Mesendoderm (in vitro differentiated cells): Measurements from ENCODE around the gene MICU1.

Experiments
- DNase-seq: peaks from one replicate; pipeline ENCODE4 v3.0.0; 2013
- H2AK5ac ChIP-seq: 2 replicates; pipeline ENCODE4 v1.6.1; 2013; ENCODE audit warnings: low read length, inconsistent platforms
- H2BK120ac ChIP-seq: 2 replicates; pipeline ENCODE4 v1.6.1; 2013; ENCODE audit warnings: low read depth, mild to moderate bottlenecking, low read length, moderate library complexity, mixed read lengths
- H2BK15ac ChIP-seq: replicated peaks from 2 replicates; pipeline ENCODE4 v1.6.1; 2013; ENCODE audit warnings: low read depth, mild to moderate bottlenecking, moderate library complexity
- H2BK5ac ChIP-seq: 2 replicates; pipeline ENCODE4 v1.6.1; 2013; ENCODE audit warnings: low read length, inconsistent platforms
- H3K18ac ChIP-seq: 2 replicates; pipeline ENCODE4 v1.6.1; 2013; ENCODE audit warnings: mild to moderate bottlenecking, low read length, mixed read lengths
- H3K23ac ChIP-seq: one replicate; pipeline ENCODE4 v1.6.1; 2013; ENCODE audit warnings: low read length
- H3K27ac ChIP-seq: 2 replicates; pipeline ENCODE4 v1.5.1; 2013; ENCODE audit warnings: low read depth, mild to moderate bottlenecking, inconsistent platforms, low read length, moderate library complexity
- H3K27me3 ChIP-seq: 2 replicates; pipeline ENCODE4 v1.6.1; 2013; ENCODE audit warnings: low read length, control low read depth, mild to moderate bottlenecking, inconsistent platforms; ENCODE audit not compliant: insufficient read depth, poor library complexity
- H3K36me3 ChIP-seq: 2 replicates; pipeline ENCODE4 v1.6.1; 2013; ENCODE audit warnings: low read length, inconsistent platforms; ENCODE audit not compliant: control insufficient read depth, insufficient read depth
- H3K4ac ChIP-seq: one replicate; pipeline ENCODE4 v1.6.1; 2013; ENCODE audit warnings: low read depth, mild to moderate bottlenecking, low read length, moderate library complexity
- H3K4me1 ChIP-seq: 2 replicates; pipeline ENCODE4 v1.6.1; 2013; ENCODE audit warnings: low read depth, low read length, inconsistent platforms; ENCODE audit not compliant: control insufficient read depth
- H3K4me2 ChIP-seq: 2 replicates; pipeline ENCODE4 v1.6.1; 2013; ENCODE audit warnings: low read length
- H3K4me3 ChIP-seq: 2 replicates; pipeline ENCODE4 v1.5.1; 2013; ENCODE audit warnings: mild to moderate bottlenecking, low read length
- H3K56ac ChIP-seq: one replicate; pipeline ENCODE4 v1.6.1; 2013; ENCODE audit warnings: low read length
- H3K79me1 ChIP-seq: 2 replicates; pipeline ENCODE4 v1.6.1; 2013; ENCODE audit warnings: low read length, inconsistent platforms
- H3K79me2 ChIP-seq: 2 replicates; pipeline ENCODE4 v1.6.1; 2013; ENCODE audit warnings: mild to moderate bottlenecking, low read length; ENCODE audit not compliant: control insufficient read depth, insufficient read depth
- H3K9ac ChIP-seq: 2 replicates; pipeline ENCODE4 v1.6.1; 2013; ENCODE audit warnings: low read length, inconsistent platforms
- H4K5ac ChIP-seq: one replicate; pipeline ENCODE4 v1.6.1; 2013; ENCODE audit warnings: low read length
- H4K8ac ChIP-seq: one replicate; pipeline ENCODE4 v1.6.1; 2013; ENCODE audit warnings: low read depth, mild to moderate bottlenecking, control low read depth, low read length, moderate library complexity
- WGBS: extraction: QIAGEN DNeasy Blood & Tissue Kit; methylation state at CpG from one replicate; pipeline ENCODE4 v1.1.7; 2013; ENCODE audit warnings: low lambda C conversion rate, missing lambda C conversion rate; ENCODE audit not compliant: insufficient coverage; ENCODE audit errors: extremely low coverage; 5-methylcytosine and 5-hydroxymethylcytosine counted together

Gene MICU1

DNA sequence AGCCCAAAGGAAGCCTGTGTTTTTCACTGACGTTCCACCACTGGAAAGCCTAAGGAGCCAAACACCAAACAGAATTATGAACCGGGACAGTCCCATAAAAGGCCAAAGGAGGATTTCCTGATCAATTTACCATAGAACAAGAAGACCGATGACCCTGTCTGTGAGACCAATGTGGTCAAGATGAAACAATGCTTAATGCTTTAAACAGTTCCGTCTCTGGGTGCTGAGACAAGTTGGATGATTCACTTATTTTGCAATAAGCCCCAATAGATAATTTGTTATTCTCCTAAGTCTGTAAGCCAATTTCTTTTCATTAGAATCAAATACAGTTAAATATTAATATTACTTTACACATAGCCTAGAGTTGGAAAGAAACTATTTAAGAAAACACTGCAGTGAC lies 134.9 kb downstream of the MICU1 start:
- H2BK15ac ChIP-seq: no peak overlapping the region
- no peak overlapping the region for H3K4me2 ChIP-seq
- no peaks in the 10 kb centered on the region for H3K79me1 ChIP-seq
- no peak overlapping the region for H3K9ac ChIP-seq
- no peak overlapping the region for H3K27ac ChIP-seq
- H2BK5ac ChIP-seq: no peak overlapping the region
- no peak overlapping the region for H3K4me3 ChIP-seq
- WGBS: no CpG with 5 or more reads among the region's 4 CpGs
- H4K5ac ChIP-seq: no peak overlapping the region
- H3K23ac ChIP-seq: no peak overlapping the region
- H2AK5ac ChIP-seq: no peak overlapping the region
- no peaks in the 10 kb centered on the region for H3K27me3 ChIP-seq
- H3K4me1 ChIP-seq: no peaks in the 10 kb centered on the region
- no peak for DNase-seq
- H2BK120ac ChIP-seq: no peak overlapping the region
- H3K56ac ChIP-seq: no peak overlapping the region
- H3K4ac ChIP-seq: no peak overlapping the region
- H4K8ac ChIP-seq: no peak overlapping the region
- H3K36me3 ChIP-seq: no peaks in the 10 kb centered on the region
- H3K18ac ChIP-seq: no peak overlapping the region
- H3K79me2 ChIP-seq: no peaks in the 10 kb centered on the region

DNA sequence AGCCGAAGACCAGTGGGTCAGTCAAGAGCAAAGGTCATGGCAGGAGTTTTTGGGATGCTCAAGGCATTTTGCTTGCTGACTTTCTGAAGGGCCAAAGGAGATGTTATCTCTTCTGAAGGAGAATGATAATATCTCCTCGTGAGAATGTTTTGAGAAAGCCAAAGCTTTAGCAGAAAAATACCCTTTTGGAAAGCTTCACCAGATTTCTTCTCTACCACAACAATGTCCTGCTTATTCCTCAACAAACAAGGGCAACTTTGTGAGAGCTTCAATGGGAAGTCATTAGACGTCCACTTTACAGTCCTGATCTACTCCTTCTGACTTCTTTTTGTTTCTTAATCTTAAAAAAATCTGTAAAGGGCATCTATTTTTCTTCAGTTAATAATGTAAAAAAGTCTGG lies 138.4 kb downstream of the MICU1 start:
- Histone ChIP-seq H2BK5ac (no peak overlapping the region), H3K36me3 (no peaks in the 10 kb centered on the region), H3K23ac (no peak overlapping the region), H3K27ac (no peak overlapping the region), H3K4me3 (no peak overlapping the region), H3K79me1 (no peaks in the 10 kb centered on the region), H4K5ac (no peak overlapping the region), H3K27me3 (no peaks in the 10 kb centered on the region), H3K18ac (no peak overlapping the region), H3K4me2 (no peak overlapping the region), H3K9ac (no peak overlapping the region), H2BK15ac (no peak overlapping the region), H3K56ac (no peak overlapping the region), H3K79me2 (no peaks in the 10 kb centered on the region), H4K8ac (no peak overlapping the region), H2BK120ac (no peak overlapping the region), H2AK5ac (no peak overlapping the region), H3K4ac (no peak overlapping the region), H3K4me1 (no peaks in the 10 kb centered on the region)
- no CpG with 5 or more reads among the region's 3 CpGs for WGBS
- no peak for DNase-seq

DNA sequence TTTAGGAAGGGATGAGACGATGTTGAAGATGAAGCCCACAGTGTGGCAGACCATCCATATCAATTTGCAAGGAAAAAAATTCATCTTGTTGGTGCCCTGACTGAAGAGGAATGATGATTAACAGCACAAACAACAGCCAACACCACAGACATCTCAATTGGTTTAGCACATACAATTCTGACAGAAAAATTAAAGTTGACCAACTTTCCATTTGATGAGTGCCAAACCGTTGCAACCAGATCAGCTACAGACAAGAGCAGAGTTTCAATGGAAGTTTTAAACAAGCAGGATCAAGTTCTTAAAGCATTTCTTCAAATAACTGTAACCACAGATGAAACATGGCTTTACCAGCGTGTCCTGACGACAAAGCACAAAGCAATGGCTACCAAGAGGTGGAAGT lies 138.8 kb downstream of the MICU1 start:
- Histone ChIP-seq H3K27ac (no peak overlapping the region), H3K23ac (no peak overlapping the region), H3K56ac (no peak overlapping the region), H3K9ac (no peak overlapping the region), H2BK15ac (no peak overlapping the region), H3K18ac (no peak overlapping the region), H3K4me2 (no peak overlapping the region), H2BK120ac (no peak overlapping the region), H3K4ac (no peak overlapping the region), H3K27me3 (no peaks in the 10 kb centered on the region), H2BK5ac (no peak overlapping the region), H4K5ac (no peak overlapping the region), H4K8ac (no peak overlapping the region), H3K79me1 (no peaks in the 10 kb centered on the region), H3K4me1 (no peaks in the 10 kb centered on the region), H3K79me2 (no peaks in the 10 kb centered on the region), H3K4me3 (no peak overlapping the region), H2AK5ac (no peak overlapping the region), H3K36me3 (no peaks in the 10 kb centered on the region)
- no peak for DNase-seq
- no CpG with 5 or more reads among the region's 4 CpGs for WGBS

DNA sequence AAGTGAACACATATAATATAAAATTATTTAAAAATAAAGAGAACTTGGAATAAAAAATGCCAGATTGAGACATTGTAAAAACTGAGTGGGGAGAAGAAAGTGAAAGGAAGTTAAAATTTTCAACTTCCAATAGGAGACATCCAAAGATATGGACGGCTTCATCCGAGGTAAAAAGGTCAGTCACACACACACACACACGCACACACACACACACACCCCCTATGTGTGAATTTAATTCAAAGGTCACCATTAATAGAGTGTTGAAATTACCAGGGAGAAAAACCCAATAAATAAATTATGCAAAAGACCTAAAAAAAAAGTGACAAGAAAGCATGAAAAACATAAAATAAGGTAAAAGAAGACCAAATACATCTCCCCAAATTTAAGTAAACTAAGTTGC lies 140.2 kb downstream of the MICU1 start:
- Histone ChIP-seq H3K4me3 (no peak overlapping the region), H3K79me2 (no peaks in the 10 kb centered on the region), H2BK15ac (no peak overlapping the region), H2BK5ac (no peak overlapping the region), H3K4me1 (no peaks in the 10 kb centered on the region), H3K79me1 (no peaks in the 10 kb centered on the region), H3K18ac (no peak overlapping the region), H3K56ac (no peak overlapping the region), H4K8ac (no peak overlapping the region), H3K4ac (no peak overlapping the region), H3K27me3 (no peaks in the 10 kb centered on the region), H3K23ac (no peak overlapping the region), H3K36me3 (no peaks in the 10 kb centered on the region), H2BK120ac (no peak overlapping the region), H3K27ac (no peak overlapping the region), H3K9ac (no peak overlapping the region), H4K5ac (no peak overlapping the region), H3K4me2 (no peak overlapping the region), H2AK5ac (no peak overlapping the region)
- no CpG with 5 or more reads among the region's 3 CpGs for WGBS
- DNase-seq: no peak

DNA sequence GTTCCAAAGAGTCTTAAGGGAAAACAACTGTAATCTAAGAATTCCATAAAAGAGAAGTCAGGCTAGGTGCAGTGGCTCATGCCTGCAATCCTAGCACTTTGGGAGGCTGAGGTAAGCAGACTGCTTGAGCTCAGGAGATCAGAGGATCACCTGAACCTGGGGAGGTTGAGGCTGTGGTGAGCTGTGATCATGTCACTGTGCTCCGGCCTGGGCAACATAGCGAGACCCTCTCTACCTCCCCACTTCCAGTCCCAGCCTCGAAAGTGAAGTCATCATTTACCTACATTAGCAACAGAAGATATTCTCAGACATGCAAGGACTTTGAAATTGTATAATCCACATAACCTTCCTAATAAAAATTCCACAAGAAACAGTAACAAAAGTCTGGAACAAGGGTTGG lies 141.4 kb downstream of the MICU1 start:
- WGBS: no CpG with 5 or more reads among the region's 3 CpGs

DNA sequence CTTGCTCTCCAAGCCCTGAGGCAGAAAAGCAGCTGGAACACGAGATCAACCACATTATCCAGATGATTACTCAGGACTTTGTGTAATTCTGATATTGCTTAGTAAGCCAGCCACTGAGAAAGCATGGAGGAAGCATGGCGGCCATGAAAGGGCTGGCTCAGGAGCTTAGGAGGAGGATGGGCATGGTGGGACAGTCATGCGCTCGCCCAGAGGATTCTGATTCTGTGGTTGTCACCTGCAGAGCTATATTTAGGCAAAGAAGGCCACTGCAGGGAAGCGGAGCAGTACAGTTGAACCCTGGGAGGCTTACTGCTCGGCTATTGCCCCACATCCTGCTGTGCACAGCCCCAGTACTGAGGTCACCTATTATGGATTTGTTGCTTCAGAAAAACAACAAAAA lies 142.4 kb downstream of the MICU1 start:
- Histone ChIP-seq H3K9ac (no peak overlapping the region), H3K79me2 (no peaks in the 10 kb centered on the region), H4K8ac (no peak overlapping the region), H3K18ac (no peak overlapping the region), H4K5ac (no peak overlapping the region), H2BK120ac (no peak overlapping the region), H2AK5ac (no peak overlapping the region), H2BK5ac (no peak overlapping the region), H3K4me3 (no peak overlapping the region), H3K4ac (no peak overlapping the region), H3K4me2 (no peak overlapping the region), H3K27ac (no peak overlapping the region), H3K36me3 (no peaks in the 10 kb centered on the region), H3K4me1 (no peaks in the 10 kb centered on the region), H3K27me3 (no peaks in the 10 kb centered on the region), H3K23ac (no peak overlapping the region), H2BK15ac (no peak overlapping the region), H3K56ac (no peak overlapping the region), H3K79me1 (no peaks in the 10 kb centered on the region)
- no peak for DNase-seq
- WGBS: no CpG with 5 or more reads among the region's 6 CpGs

More for the DNA sequence above, 141.4 kb downstream of the MICU1 start:
- Histone ChIP-seq H2AK5ac (no peak overlapping the region), H4K5ac (no peak overlapping the region), H3K18ac (no peak overlapping the region), H3K36me3 (no peaks in the 10 kb centered on the region), H2BK5ac (no peak overlapping the region), H3K79me1 (no peaks in the 10 kb centered on the region), H3K4me2 (no peak overlapping the region), H3K27ac (no peak overlapping the region), H3K4me1 (no peaks in the 10 kb centered on the region), H3K79me2 (no peaks in the 10 kb centered on the region), H3K9ac (no peak overlapping the region), H3K23ac (no peak overlapping the region), H2BK120ac (no peak overlapping the region), H3K4me3 (no peak overlapping the region), H2BK15ac (no peak overlapping the region), H3K4ac (no peak overlapping the region), H3K56ac (no peak overlapping the region), H4K8ac (no peak overlapping the region), H3K27me3 (no peaks in the 10 kb centered on the region)
- no peak for DNase-seq
